Measurements from ENCODE around the gene CTSS.
"Not testable (repeated sequence)": the region's sequence is repeated elsewhere in the genome, so short reads cannot be mapped to it uniquely, and the experiment has no call there.

CTSS gene

GRCh38 chr1:150807249-150808023 is 41.9 kb upstream of the CTSS start:
- DNase-seq (ENCODE audit: extremely low read depth, low read depth) = no peak
- TF ChIP-seq CTCF (IDR thresholded peaks at IDR 0.05; ENCODE audit: low read depth, low read length) = no peak

GRCh38 chr1:150805899-150806298 is 40.3 kb upstream of the CTSS start:
- TF ChIP-seq CTCF (IDR thresholded peaks at IDR 0.05; ENCODE audit: low read depth, low read length) = no peak
- DNase-seq (ENCODE audit: extremely low read depth, low read depth) = no peak

DNA sequence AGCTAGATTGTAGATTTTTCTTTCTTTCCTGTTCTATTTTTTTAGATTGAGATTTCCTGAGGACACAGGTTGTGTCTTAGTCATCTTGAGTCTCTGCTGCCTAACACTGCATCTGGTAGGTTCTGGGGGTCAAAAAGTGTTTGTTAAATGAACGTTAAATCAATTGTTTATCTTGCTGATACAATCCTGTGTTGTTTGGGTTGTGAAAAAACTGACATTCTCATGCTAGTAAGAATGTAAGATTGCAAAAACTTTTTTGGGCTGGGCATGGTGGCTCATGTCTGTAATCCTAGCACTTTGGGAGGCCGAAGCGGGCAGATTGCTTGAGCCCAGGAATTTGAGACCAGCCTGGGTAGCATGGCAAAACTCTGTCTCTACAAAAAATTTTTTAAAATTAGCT is 39.1 kb upstream of the CTSS start:
- no peak for DNase-seq (ENCODE audit: extremely low read depth, low read depth)

GRCh38 chr1:150799089-150799488 is 33.5 kb upstream of the CTSS start:
- TF ChIP-seq CTCF (IDR thresholded peaks at IDR 0.05; ENCODE audit: low read depth, low read length) = no peak

More for the DNA sequence above, 39.1 kb upstream of the CTSS start:
- TF ChIP-seq CTCF (IDR thresholded peaks at IDR 0.05; ENCODE audit: low read depth, low read length) = no peak

DNA sequence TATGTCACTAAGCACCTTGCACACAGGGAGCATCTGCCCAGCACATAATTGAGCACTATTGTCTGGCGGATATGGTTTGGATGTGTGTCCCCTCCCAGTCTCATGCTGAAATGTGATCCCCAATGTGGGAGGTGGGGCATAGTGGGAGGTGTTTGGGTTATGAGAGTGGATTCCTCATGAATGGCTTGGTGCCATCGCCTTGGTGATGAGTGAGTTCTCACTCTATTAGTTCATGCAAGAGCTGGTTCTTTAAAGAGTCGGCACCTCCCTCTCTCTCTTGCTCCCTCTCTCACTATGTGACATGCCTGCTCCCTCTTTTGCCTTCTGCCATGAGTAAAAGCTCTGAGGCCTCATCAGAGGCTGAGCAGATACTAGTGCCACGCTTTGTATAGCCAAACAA is 32.9 kb upstream of the CTSS start:
- TF ChIP-seq CTCF (IDR thresholded peaks at IDR 0.05; ENCODE audit: low read depth, low read length) = no peak
- no peak for DNase-seq (ENCODE audit: extremely low read depth, low read depth)

More at GRCh38 chr1:150799089-150799488, 33.5 kb upstream of the CTSS start:
- DNase-seq (ENCODE audit: extremely low read depth, low read depth) = no peak

DNA sequence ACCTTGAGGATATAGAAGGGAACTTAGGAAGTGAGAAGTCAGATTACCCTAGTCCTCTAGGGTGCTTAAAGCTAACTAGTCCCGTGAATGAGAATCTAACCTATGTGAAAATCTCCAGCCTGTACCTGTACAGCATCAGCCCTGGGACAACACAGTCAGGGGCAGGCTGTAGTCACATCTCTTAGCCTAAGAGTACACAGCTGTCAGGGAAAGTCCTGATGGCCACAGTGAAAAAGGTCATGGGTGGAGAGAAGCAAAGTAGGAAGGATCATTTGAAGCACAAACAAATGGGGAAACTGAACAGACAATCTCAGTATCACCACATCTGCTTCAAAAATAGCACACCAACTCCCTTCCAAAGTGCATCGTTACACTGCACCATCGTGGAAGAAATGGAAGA is 30.8 kb upstream of the CTSS start:
- DNase-seq (ENCODE audit: extremely low read depth, low read depth) = no peak
- no peak for TF ChIP-seq CTCF (IDR thresholded peaks at IDR 0.05; ENCODE audit: low read depth, low read length)

- DNase-seq (ENCODE audit: extremely low read depth, low read depth) = not testable (repeated sequence)
These were observed 28.2 kb upstream of the CTSS start for GRCh38 chr1:150793778-150794177.

DNA sequence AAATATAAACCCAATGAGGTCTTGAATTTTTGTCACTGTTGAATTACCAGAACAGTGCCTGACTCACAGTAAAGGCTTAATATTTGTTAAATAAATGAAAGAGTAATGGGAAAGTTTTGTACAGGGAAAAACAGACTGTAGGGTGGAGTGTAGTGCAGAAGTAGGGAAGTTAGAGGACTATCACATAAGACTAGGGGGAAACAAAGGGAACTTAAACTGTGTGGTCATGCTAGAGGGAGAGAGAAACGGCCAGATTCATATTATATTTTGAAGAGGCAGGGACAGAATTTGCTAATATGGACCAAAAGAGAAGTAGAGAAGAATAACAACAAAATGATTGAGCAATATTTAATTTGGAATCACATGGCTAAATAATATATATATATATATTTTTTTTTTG is 27.6 kb upstream of the CTSS start:
- DNase-seq (ENCODE audit: extremely low read depth, low read depth) = no peak
- TF ChIP-seq CTCF (IDR thresholded peaks at IDR 0.05; ENCODE audit: low read depth, low read length) = no peak

Measured in AG09319 (cell line).